ENCODE results near the gene DYNLL2. TPM values are rescaled to one million over a fixed set of nuclear protein-coding genes. Genes with fewer than 3 reads are reported as not detected.

The DYNLL2 gene
- polyA plus RNA-seq, 1 of the 3 experiments (the other 2 are of a cell fraction): 27.0 TPM

DNA sequence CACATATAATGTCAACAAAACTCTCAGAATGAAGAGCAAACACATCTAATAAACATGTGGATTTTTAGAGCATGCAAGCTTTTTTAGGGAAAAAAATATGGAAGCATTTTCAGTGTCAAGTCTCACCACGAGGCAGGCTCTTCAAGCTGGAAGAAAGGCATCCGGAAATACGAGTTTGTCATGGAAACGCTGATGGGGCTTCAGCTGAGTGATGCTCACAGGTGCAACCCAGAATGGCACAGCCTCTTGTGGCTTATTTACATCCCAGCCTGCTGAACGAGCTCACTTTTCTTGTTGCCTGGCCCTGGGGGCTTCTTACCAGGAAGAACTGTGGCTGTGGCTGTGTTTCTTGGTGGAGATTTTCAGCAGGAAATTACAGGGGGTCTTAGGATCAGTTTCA, 24.1 kb upstream of the DYNLL2 start:
- TF ChIP-seq EZH2phosphoT487 (IDR thresholded peaks at IDR 0.05; ENCODE audit: borderline replicate concordance, low read depth) (no peak), IRF3 (IDR thresholded peaks at IDR 0.05; ENCODE audit: low read depth, low read length) (no peak), RXRA (IDR thresholded peaks at IDR 0.05; ENCODE audit: borderline replicate concordance, low read depth) (no peak), USF2 (IDR thresholded peaks at IDR 0.05; ENCODE audit: borderline replicate concordance, low read depth, low read length) (no peak), EP300 (IDR thresholded peaks at IDR 0.05; ENCODE audit: borderline replicate concordance in 1 of 2, low read depth in 1 of 2, low read length in 1 of 2) (no peak), NFIC (IDR thresholded peaks at IDR 0.05; ENCODE audit: borderline replicate concordance) (no peak), PBX3 (IDR thresholded peaks at IDR 0.05) (no peak), CHD2 (IDR thresholded peaks at IDR 0.05; ENCODE audit: low read length, partially characterized antibody) (no peak), RCOR1 (IDR thresholded peaks at IDR 0.05; ENCODE audit: low read length) (no peak)
- no peak for DNase-seq
- no peaks in the 10 kb centered on the region for H4K20me1 ChIP-seq (ENCODE audit: insufficient read depth)
- ChIA-PET CTCF (interaction anchor here (3.2 kb wide), 1 partner anchor 9 kb away, joined by 8 read pairs; no protein-coding TSS in a partner anchor), POLR2A (no interaction called here)
- H3K36me3 ChIP-seq (replicated peaks in 1 of 2; ENCODE audit: control insufficient read depth in 1 of 2, insufficient read depth in 2 of 2, low read length in 1 of 2): no peaks in the 10 kb centered on the region
- no peaks in the 10 kb centered on the region for H3K9me2 ChIP-seq
- H3K9me3 ChIP-seq: no peaks in the 10 kb centered on the region
- H3K4me2 ChIP-seq: no peak overlapping the region
- H3K4me3 ChIP-seq (ENCODE audit: low read depth in 2 of 2, low read length in 1 of 2): no peak overlapping the region
- H3K79me2 ChIP-seq (ENCODE audit: insufficient read depth): no peaks in the 10 kb centered on the region
- peaks cover 27% of the 10 kb centered on the region for H3K27me3 ChIP-seq (ENCODE audit: insufficient read depth)
- H3K27ac ChIP-seq (ENCODE audit: low read depth in 2 of 2, low read length in 1 of 2): no peak overlapping the region
- H2AFZ ChIP-seq (ENCODE audit: low read depth): no peak overlapping the region
- H3K4me1 ChIP-seq (ENCODE audit: control insufficient read depth in 1 of 2, insufficient read depth in 2 of 2, low read depth in 1 of 2, low read length in 1 of 2): peaks cover 0 to 7% of the 10 kb centered on the region in 2 experiments; a peak in 1 of 4 replicates
- WGBS (ENCODE audit: low lambda C conversion rate): 35% methylated on average over 5 of the region's 5 CpGs
- no peak overlapping the region for H3K9ac ChIP-seq
- no peaks in the 10 kb centered on the region for H3F3A ChIP-seq (replicated peaks; ENCODE audit: insufficient read depth)

DNA sequence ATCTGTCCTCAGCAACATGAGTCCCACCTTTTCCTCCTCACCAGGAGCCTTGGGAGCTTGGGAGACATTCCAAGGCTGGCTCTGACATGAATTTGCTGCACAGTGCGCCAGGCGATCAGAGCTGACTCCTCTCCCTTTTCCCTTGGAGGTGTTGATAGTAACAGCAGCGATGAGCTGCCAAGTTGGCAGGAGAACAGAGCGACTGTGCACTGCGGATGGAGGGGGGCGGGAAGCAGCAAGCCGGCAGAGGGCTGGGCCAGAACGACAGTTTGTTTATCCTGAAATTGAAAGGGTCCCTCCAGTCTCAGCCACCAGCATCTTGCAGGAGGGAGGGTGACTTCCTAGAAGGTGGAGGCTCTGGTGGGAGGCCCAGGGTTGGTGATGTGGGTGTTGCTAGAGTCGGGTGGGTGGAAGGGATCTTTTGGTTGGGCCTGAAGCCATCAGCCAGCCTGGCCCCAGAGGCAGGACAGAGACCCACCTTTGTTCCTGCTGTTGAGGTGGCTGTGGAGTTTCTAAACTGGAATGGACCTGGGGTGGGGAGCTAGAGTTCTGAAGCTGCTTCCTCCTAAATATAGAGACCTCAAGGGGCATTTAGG, 22.5 kb upstream of the DYNLL2 start:
- H3K27ac ChIP-seq (ENCODE audit: low read depth in 2 of 2, low read length in 1 of 2): no peak overlapping the region
- no peaks in the 10 kb centered on the region for H4K20me1 ChIP-seq (ENCODE audit: insufficient read depth)
- ChIA-PET POLR2A (no interaction called here), CTCF (interaction anchor here (1.1 to 3.2 kb wide), 8 partner anchors 10 to 203 kb away, joined by 3 to 8 read pairs (median 3); no protein-coding TSS in a partner anchor)
- no peaks in the 10 kb centered on the region for H3K36me3 ChIP-seq (replicated peaks in 1 of 2; ENCODE audit: control insufficient read depth in 1 of 2, insufficient read depth in 2 of 2, low read length in 1 of 2)
- no peak overlapping the region for H3K4me3 ChIP-seq (ENCODE audit: low read depth in 2 of 2, low read length in 1 of 2)
- TF ChIP-seq ELF1 (IDR thresholded peaks at IDR 0.05) (no peak), CHD2 (IDR thresholded peaks at IDR 0.05; ENCODE audit: low read length, partially characterized antibody) (no peak), RFX5 (IDR thresholded peaks at IDR 0.05; ENCODE audit: low read length) (no peak), FOSL2 (IDR thresholded peaks at IDR 0.05; ENCODE audit: borderline replicate concordance, low read depth) (no peak), FOXM1 (IDR thresholded peaks at IDR 0.05; ENCODE audit: low read depth) (no peak), TAF1 (IDR thresholded peaks at IDR 0.05; ENCODE audit: borderline replicate concordance, low read depth, low read length) (no peak)
- H3K4me1 ChIP-seq (ENCODE audit: control insufficient read depth in 1 of 2, insufficient read depth in 2 of 2, low read depth in 1 of 2, low read length in 1 of 2): peaks cover 0 to 7% of the 10 kb centered on the region in 2 experiments; a peak in 1 of 4 replicates
- no peaks in the 10 kb centered on the region for H3F3A ChIP-seq (replicated peaks; ENCODE audit: insufficient read depth)
- no peak for DNase-seq
- H3K27me3 ChIP-seq (ENCODE audit: insufficient read depth): peaks cover 32% of the 10 kb centered on the region
- no peaks in the 10 kb centered on the region for H3K9me3 ChIP-seq
- no peak overlapping the region for H3K4me2 ChIP-seq
- H3K79me2 ChIP-seq (ENCODE audit: insufficient read depth): no peaks in the 10 kb centered on the region
- WGBS (ENCODE audit: low lambda C conversion rate): 60% methylated on average over 9 of the region's 9 CpGs
- H3K9me2 ChIP-seq: no peaks in the 10 kb centered on the region
- no peak overlapping the region for H3K9ac ChIP-seq
- no peak overlapping the region for H2AFZ ChIP-seq (ENCODE audit: low read depth)

Data from SK-N-SH (cell line).